Kidney (tissue), 14 donors: ENCODE results near the gene SRRM5. TPM values are rescaled to one million over a fixed set of nuclear protein-coding genes. Genes with fewer than 3 reads are reported as not detected.

Experiments
- DNase-seq, 5 donors: peaks; one replicate each; pipeline ENCODE4 v3.0.0-alpha.2; 2013 to 2020
- FAIRE-seq: peaks from 2 replicates; lab custom pipeline; 2012; peaks lifted over from hg19 to GRCh38; lab: Jason Lieb, UNC
- H3K27ac ChIP-seq, 2 donors: one replicate each; pipeline ENCODE4 v1.7.0; 2013; ENCODE audit warnings: low read depth in 2 of 2, low read length in 2 of 2, inconsistent platforms in 1 of 2
- H3K27me3 ChIP-seq: one replicate; pipeline ENCODE4 v1.7.1; 2013; ENCODE audit warnings: low read length, inconsistent platforms; ENCODE audit not compliant: control insufficient read depth, insufficient read depth
- H3K36me3 ChIP-seq, 3 donors: one replicate each; pipeline versions ENCODE4 v1.7.0 to v1.7.1; 2013; ENCODE audit warnings: low read length in 3 of 3, control low read depth in 1 of 3, inconsistent platforms in 1 of 3; ENCODE audit not compliant: insufficient read depth in 3 of 3, control insufficient read depth in 2 of 3
- H3K4me1 ChIP-seq, 3 donors: one replicate each; pipeline versions ENCODE4 v1.7.0 to v1.7.1; 2013; ENCODE audit warnings: low read length in 3 of 3, inconsistent platforms in 1 of 3, low read depth in 1 of 3; ENCODE audit not compliant: control insufficient read depth in 2 of 3, insufficient read depth in 2 of 3
- H3K4me3 ChIP-seq, 3 donors: one replicate each; pipeline versions ENCODE4 v1.7.0 to v1.8.1; 2013; ENCODE audit warnings: low read length in 3 of 3, control low read depth in 1 of 3, inconsistent platforms in 1 of 3
- H3K9ac ChIP-seq, 3 donors: one replicate each; pipeline versions ENCODE4 v1.7.0 to v1.7.1; 2013; ENCODE audit warnings: low read length in 3 of 3, control low read depth in 1 of 3, inconsistent platforms in 1 of 3
- H3K9me3 ChIP-seq, 3 donors: one replicate each; pipeline versions ENCODE4 v1.7.0 to v1.7.1; 2013; ENCODE audit warnings: low read length in 3 of 3, control low read depth in 1 of 3, inconsistent platforms in 1 of 3; ENCODE audit not compliant: control insufficient read depth in 2 of 3, insufficient read depth in 1 of 3
- intact Hi-C: fragments of 100-400 bp; cut with DNase I; formaldehyde crosslinking; loops from one replicate; pipeline ENCODE4 v1.11.1; 2022
- polyA plus RNA-seq: library from polyadenylated mRNA; stranded (reverse); fragments of 350-450 nt; fragmentation: Illumina TruSeq; extraction: RNeasy Lipid Tissue Mini Kit (QIAGEN cat#74804); gene quantifications from one replicate; pipeline ENCODE4 v1.2.3, GENCODE V29; 2014; ENCODE audit warnings: low read depth, low replicate concordance; ENCODE audit not compliant: insufficient read depth
- total RNA-seq: library from RNA; stranded (reverse); fragmentation: NEBNext Ultra II Directional; extraction: Animal tissue kit (Norgen Biotek cat#: 25700); gene quantifications from one replicate; pipeline ENCODE4 v1.2.1, GENCODE V29; 2021
- TF ChIP-seq, protein P1 (sequence below): IDR thresholded peaks from 3 replicates; pipeline ENCODE4 v1.5.1; 2012; ENCODE audit warnings: mild to moderate bottlenecking, moderate library complexity, borderline replicate concordance; ENCODE audit not compliant: insufficient read depth; ENCODE audit errors: extremely low read depth
- donor health status: control.
- donor health status: control.
- donor health status: control.
- donor health status: control.
- donor health status: control.
- donor health status: DM: yes; HTN: yes; CAD: no.
- donor health status: Normal renal cell carcinoma (clear cell type).

SRRM5 gene
- total and polyA plus RNA-seq, 2 donors from 2014 or later: 0.22 to 0.28 TPM

DNA sequence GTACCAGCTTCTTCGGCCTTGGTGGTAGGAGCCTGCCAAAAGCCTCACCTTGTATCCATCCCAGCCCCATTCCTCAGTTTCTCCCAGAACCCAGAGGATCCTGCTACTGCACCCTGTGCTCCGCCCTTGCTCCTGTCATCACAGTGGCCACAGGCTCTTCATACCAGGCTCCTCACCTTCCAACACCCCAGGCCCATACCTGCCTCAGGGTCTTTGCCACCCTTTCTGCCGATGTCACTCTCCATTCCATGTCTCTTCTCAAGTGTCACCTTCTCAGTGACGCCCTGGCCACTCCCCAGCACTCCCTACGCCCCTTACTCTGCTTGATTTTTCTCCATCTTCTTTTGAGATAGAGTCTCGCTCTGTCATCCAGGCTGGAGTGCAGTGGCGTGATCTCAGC is 2.0 kb upstream of the SRRM5 start:
- no peak overlapping the region for H3K27ac ChIP-seq
- no peak overlapping the region for H3K4me3 ChIP-seq
- TF ChIP-seq, protein P1, sequence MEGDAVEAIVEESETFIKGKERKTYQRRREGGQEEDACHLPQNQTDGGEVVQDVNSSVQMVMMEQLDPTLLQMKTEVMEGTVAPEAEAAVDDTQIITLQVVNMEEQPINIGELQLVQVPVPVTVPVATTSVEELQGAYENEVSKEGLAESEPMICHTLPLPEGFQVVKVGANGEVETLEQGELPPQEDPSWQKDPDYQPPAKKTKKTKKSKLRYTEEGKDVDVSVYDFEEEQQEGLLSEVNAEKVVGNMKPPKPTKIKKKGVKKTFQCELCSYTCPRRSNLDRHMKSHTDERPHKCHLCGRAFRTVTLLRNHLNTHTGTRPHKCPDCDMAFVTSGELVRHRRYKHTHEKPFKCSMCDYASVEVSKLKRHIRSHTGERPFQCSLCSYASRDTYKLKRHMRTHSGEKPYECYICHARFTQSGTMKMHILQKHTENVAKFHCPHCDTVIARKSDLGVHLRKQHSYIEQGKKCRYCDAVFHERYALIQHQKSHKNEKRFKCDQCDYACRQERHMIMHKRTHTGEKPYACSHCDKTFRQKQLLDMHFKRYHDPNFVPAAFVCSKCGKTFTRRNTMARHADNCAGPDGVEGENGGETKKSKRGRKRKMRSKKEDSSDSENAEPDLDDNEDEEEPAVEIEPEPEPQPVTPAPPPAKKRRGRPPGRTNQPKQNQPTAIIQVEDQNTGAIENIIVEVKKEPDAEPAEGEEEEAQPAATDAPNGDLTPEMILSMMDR: no peak
- no peaks in the 10 kb centered on the region for H3K9me3 ChIP-seq
- DNase-seq (no peak), FAIRE-seq (no peak)
- H3K36me3 ChIP-seq: peaks cover 0 to 23% (median 8%) of the 10 kb centered on the region in 3 donors
- no peaks in the 10 kb centered on the region for H3K27me3 ChIP-seq
- no peaks in the 10 kb centered on the region for H3K4me1 ChIP-seq
- no peak overlapping the region for H3K9ac ChIP-seq
- intact Hi-C loops: no loop called here

DNA sequence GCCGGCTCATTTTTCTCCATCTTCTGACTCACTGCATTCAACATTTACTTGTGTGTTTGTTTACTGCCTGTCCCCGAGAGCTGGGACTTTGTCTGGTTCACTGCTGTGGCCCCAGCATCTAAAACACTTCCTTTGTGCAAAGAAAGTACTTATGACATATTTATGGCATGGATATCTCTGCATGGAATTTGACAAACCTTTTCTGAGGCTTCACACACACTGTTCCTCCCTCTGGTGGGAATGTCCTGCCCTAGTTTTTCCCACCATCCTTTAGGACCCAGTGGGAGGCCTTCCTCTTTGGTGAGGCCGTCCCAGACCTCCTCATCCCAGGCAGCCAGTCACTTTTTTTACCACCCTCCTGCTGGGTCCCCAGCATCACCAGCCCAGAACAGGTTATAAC is 1.4 kb upstream of the SRRM5 start:
- Histone ChIP-seq H3K9me3 (no peaks in the 10 kb centered on the region), H3K4me3 (no peak overlapping the region), H3K27me3 (no peaks in the 10 kb centered on the region), H3K9ac (no peak overlapping the region), H3K27ac (no peak overlapping the region), H3K36me3 (peaks cover 0 to 23% (median 8%) of the 10 kb centered on the region in 3 donors), H3K4me1 (no peaks in the 10 kb centered on the region)
- FAIRE-seq (no peak), DNase-seq (no peak)
- intact Hi-C loops: no loop called here
- TF ChIP-seq, protein P1: no peak

DNA sequence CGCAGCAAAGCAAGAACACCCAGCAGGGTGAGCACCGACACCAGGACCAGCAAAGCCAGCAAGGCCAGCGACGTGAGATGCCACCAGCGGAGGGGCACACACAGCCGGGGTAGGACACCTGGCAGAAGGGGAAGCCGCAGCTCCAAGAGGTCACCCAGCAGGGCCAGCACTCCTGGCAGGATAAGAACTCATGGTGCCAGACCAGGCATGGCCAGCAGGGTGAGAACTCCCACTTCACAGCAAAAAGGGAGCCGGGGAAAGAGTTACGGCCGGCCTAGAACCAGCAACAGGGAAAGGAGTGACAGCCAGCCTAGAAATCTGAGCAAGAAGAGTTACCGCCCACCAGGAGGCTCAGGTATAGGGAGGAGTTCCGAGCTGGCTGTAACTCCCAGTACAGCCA is 486 bp downstream of the SRRM5 start:
- TF ChIP-seq, protein P1: no peak
- peaks cover 0 to 14% (median 4%) of the 10 kb centered on the region in 3 donors for H3K36me3 ChIP-seq

DNA sequence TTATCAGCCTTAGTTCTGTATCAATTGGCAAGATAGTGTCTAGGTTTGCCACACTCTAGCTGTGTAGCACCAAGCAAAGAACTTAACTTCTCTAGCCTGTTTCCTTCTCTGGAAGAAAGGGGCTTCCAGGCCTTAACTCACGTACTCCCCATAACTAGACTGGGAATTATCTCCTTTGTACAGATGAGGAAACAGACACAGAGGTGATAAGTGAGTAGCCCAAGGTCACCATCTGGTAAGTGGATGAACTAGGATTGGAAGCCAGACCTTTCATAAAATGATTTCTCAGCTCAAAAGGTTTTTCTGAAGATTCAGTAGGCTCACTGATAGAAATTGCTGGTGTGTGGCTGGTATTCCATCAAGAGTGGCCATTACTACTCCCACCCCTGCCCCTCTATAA is 4.4 kb downstream of the SRRM5 start:
- Histone ChIP-seq H3K36me3 (peaks cover 0 to 9% (median 4%) of the 10 kb centered on the region in 3 donors), H3K9ac (no peak overlapping the region), H3K9me3 (no peaks in the 10 kb centered on the region), H3K4me1 (peaks cover 0 to 7% (median 0%) of the 10 kb centered on the region in 3 donors), H3K4me3 (no peak overlapping the region), H3K27ac (no peak overlapping the region), H3K27me3 (no peaks in the 10 kb centered on the region)
- DNase-seq (no peak), FAIRE-seq (no peak)
- TF ChIP-seq, protein P1: no peak
- intact Hi-C loops: no loop called here

More for the DNA sequence above, 486 bp downstream of the SRRM5 start:
- intact Hi-C loops: no loop called here
- Histone ChIP-seq H3K4me3 (no peak overlapping the region), H3K27ac (no peak overlapping the region), H3K9ac (no peak overlapping the region), H3K27me3 (no peaks in the 10 kb centered on the region), H3K4me1 (no peaks in the 10 kb centered on the region), H3K9me3 (no peaks in the 10 kb centered on the region)
- FAIRE-seq: no peak
- no peak for DNase-seq
